Fibroblast of skin of right quadriceps (primary cell): Measurements from ENCODE around the gene LRMDA.

ENCODE experiments used
- DNase-seq: peaks from one replicate; pipeline ENCODE4 v3.0.0-alpha.2; 2013

Gene LRMDA

GRCh38 chr10:75939541-75939940, 508.1 kb downstream of the LRMDA start:
- DNase-seq = no peak

- DNase-seq = no peak
These were observed 509.3 kb downstream of the LRMDA start for GRCh38 chr10:75940742-75941141.

- no peak for DNase-seq
These were observed 509.9 kb downstream of the LRMDA start for GRCh38 chr10:75941223-75941801.

- no peak for DNase-seq
These were observed 512.6 kb downstream of the LRMDA start for GRCh38 chr10:75944061-75944460.

- no peak for DNase-seq
These were observed 517.2 kb downstream of the LRMDA start for GRCh38 chr10:75948583-75948982.

GRCh38 chr10:75950307-75950706, 518.9 kb downstream of the LRMDA start:
- DNase-seq = no peak

- DNase-seq = no peak
These were observed 519.7 kb downstream of the LRMDA start for GRCh38 chr10:75950997-75951589.

- no peak for DNase-seq
These were observed 520.2 kb downstream of the LRMDA start for GRCh38 chr10:75951627-75952026.

- no peak for DNase-seq
These were observed 520.7 kb downstream of the LRMDA start for GRCh38 chr10:75952093-75952492.

GRCh38 chr10:75954486-75954885, 523.1 kb downstream of the LRMDA start:
- DNase-seq = no peak

- DNase-seq = no peak
These were observed 524.6 kb downstream of the LRMDA start for GRCh38 chr10:75955973-75956502.

- peak; percentile 10 for DNase-seq
These were observed 525.2 kb downstream of the LRMDA start for GRCh38 chr10:75956624-75957023.

GRCh38 chr10:75957314-75958120, 526.1 kb downstream of the LRMDA start:
- DNase-seq = no peak

GRCh38 chr10:75959209-75959608, 527.8 kb downstream of the LRMDA start:
- peak; percentile 95 for DNase-seq

- no peak for DNase-seq
These were observed 528.5 kb downstream of the LRMDA start for GRCh38 chr10:75959912-75960311.

- DNase-seq = no peak
These were observed 531.1 kb downstream of the LRMDA start for GRCh38 chr10:75962395-75963061.

- no peak for DNase-seq
These were observed 536.1 kb downstream of the LRMDA start for GRCh38 chr10:75967491-75967890.

- DNase-seq = no peak
These were observed 537.6 kb downstream of the LRMDA start for GRCh38 chr10:75969031-75969430.

- peak; percentile 73 for DNase-seq
These were observed 540.2 kb downstream of the LRMDA start for GRCh38 chr10:75971402-75972211.

- DNase-seq = peak; percentile 66
These were observed 541.3 kb downstream of the LRMDA start for GRCh38 chr10:75972491-75973276.

- DNase-seq = no peak
These were observed 542.7 kb downstream of the LRMDA start for GRCh38 chr10:75974080-75974479.

- DNase-seq = no peak
These were observed 545.3 kb downstream of the LRMDA start for GRCh38 chr10:75976681-75977080.
